RPMI8226 (cell line): ENCODE results near the gene MRPS6.

ENCODE experiments used
- DNase-seq: peaks from one replicate; pipeline ENCODE4 v3.0.0-alpha.2; 2015

MRPS6 gene

DNA sequence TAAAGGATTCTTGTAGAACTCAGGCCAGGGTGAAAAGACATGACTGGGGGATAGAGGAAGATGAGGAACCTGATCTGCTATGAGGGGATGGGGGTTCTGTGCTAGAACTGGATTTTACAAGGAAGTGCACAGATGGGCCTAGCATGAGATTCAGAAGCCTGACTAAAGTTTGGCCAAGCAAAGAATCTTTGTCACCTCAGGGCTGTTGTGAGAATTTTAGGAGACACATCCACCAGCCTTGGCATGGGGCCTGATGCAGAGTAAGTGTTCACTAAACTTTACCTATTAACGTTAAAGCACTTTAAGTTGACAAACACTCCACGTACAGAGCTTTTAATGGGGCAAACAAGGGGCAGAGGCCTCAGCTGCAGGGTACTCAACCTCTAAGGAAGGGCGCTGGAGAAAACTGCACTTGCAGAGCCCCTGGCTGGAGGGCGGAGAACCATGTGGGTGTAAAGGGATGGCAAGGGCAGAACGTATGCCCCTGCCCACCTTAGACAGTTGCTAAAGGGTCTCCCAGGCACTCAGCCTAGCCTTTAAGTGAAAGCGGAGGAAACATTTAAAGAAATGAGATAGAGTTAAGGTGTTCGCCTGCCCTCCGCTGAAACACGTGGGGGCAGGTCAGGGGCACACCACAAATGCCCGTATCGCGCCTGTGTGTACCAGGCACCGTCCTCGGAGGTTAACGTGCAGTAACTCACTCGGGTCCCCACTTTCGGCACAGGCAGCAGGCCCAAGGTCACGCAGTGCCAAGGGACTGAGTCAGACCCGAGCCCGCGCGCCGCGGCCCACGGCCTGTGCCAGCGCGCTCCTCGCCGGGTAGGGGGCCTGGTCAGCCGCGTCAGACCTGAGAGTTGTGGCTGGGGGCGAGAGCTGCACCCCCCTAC lies 990 bp upstream of the MRPS6 start:
- peak; percentile 5 for DNase-seq

DNA sequence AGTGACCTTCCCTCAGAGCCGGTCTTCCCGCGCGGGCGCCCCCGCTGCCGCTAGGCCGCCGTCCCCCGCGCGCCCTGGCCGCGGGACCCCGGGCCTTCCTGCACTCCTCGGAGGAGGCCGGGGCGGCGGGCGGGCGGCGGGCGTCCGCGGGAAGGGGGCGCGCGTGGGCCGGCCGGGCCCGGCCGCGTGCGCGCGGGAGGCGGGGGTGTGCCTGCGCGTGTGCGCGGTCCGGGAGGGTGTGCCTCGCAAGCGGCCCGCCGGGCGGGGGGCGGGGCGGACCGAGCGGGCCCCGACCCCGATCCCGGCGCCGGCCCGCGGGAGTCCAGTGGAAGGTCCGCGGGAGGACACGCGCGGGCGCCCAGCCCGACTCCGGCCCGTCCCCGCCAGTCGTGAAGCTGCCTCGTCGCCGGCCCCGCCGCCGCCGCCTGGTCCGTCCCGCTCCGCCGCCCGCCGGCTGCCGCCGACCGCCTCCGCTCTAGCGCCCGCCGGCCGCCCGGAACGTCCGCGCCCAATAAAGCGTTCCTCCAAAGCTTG lies 438 bp downstream of the MRPS6 start:
- peak; percentile 65 for DNase-seq

DNA sequence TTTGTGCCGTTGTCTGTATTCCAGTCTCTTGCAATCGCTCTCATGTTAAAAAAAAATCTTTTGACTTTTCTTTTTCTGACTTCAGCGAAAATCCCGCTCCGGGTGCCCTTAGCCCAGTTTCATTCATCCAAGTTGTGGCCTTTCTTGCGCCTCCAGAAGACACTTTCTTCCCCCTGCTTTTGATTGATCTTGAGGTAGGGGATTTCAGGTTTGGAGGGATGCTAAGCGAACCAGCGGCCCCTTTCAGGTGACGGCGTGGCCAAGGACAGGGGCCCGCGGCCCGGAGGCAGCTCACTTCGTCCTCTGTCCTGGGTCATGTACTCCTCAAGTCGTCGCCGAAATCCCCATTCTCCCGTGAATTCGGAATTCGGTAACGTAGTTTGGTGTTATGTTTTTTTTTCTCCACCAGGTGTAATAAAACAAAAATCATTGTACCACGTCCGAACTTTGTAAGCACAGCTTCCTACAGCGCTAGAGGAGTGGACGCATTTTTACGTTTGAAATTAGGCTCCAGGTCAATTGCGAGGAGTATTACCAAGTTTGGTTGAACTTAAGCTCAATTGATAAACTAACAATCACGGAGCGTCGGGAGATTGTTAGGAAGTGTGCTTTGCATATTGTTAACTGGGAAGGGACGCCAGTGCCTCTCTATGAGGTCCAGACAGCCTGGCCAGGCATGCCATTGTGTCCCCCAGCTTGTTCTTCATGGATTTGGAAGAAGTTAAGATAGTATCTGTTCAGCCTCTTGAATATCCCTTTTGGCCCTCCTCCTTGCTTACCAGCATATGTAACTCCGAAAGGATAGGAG lies 1.1 kb downstream of the MRPS6 start:
- DNase-seq: peak; percentile 5

DNA sequence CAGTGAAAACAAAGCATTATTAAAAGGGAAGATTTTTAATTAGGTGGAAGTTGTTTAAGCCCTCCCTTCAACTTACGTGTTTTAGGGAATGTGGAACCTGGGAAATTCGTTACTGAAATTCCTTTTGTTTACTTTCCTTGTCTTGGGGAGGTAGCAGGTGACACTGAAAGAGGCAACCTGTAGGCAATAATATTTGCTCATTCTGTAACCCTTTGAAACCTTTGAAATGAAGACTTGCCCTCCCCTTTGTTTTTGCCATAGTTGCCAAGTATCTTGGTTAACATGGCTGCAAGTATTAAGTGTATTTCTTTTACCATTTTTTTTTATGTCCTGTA lies 1.7 kb downstream of the MRPS6 start:
- no peak for DNase-seq

DNA sequence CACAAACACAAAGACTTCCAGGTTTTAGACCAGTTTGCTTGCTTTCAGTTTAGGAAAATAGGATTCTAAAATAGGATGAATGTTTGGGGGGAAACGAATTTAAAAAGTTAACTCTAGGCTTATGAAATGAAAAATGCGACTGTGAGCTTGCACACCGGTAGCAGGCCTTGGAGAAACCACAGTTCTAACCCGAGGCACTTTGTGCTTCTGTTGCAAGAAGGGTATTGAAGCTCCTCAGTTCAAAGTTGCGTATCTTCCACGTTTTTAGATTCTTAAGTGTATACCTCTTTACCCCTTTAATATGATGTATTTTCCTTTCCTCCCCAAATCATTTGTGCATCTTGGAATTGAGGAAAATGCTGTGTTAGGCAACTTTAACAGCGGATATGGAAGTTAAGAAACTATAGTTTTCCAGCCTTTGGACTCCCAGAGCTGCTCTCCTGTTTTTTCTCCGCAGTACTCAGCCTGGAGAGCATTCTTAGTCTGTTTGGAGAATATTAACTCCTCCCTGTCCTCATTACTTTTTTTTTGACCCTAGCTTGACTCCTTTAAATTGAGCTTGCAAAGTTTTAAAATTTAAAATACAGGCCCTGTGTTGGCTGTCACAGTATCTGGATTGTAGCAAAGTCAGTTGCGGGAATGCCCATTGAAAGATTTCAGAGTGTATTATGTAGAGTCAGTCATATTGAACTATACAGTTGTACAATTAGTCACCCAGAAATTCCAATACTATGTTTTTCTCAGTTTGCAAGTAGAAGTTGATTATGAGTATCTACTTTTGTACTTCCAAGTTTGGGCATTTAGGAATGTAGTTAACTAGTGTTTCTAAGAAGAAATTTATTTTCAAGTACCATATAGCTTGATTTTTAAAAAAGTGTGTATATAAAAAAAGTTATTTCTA lies 2.6 kb downstream of the MRPS6 start:
- DNase-seq: no peak

DNA sequence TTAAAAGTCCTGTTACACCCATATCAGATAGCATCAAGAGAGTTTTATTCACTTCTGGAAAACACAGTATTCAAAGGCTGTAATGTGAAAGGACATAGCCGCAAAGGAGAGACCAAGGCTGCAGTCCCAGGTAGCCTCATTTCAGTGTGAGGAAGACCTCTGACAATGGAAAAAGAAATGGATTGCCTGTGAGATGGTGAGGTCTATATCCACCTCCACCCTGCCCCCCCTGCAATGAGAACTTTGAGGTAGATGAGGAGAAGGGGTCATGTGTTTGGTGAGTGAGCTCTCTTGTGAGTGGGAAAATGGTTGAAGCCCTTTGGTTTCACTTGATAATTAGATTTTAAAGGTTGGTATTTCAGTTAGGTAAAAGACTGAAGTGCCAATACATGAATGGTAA lies 3.5 kb downstream of the MRPS6 start:
- no peak for DNase-seq

DNA sequence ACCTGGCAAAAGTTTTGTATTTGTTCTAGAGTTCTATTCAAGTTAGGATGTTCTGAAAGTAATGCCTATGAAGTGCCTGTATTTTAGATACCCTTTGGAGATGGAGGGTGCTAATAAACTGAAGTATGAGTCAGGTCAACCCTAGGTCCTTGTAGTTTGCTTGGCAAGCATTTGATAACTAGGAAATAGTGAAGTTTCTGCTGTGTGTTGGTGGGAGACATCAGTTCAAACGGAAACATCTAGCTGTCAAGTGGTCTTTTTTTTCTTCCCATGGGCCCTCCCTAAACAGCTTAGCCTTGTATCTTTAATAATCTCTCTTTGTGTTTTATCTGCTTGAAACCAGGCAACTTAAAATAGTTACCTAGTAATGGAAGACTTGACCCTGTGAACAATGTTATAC lies 4.5 kb downstream of the MRPS6 start:
- DNase-seq: no peak

DNA sequence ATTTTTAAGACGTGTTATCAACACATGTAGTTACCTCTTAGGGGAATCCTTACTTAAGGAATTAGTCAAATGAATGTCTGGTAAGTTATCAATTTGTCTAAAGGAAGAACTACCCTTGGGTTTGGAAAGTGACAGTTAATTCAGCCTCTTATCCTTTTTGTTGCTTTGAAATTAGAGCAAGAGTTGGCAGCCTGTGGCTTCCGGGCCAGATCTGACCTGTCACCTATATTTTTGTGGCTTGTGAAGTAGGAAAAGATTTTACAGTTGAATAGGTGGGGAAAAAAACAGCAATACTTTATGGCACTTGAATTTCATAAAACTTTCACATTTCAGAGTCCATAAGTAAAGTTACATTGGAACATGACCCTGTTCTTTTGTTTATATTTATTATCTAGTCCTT lies 5.5 kb downstream of the MRPS6 start:
- DNase-seq: no peak

DNA sequence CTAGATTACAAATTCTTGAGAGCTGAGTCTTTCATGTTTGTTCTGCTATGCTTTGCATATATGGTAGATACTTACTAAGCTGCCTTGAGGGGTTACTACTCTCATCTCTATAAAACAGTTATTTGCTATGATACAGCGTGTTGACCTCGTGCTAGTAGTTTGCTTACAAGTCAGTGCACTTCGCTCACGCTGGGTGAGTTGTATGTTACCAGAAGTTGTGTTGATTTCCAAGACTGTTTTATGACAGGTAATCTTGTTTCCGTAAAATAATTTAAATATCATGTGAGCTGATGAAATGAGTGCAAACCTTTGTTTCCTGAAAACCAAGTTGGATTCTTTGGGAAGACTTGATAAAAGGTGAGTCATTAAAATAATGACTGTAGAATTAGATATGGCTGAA lies 7.3 kb downstream of the MRPS6 start:
- no peak for DNase-seq

DNA sequence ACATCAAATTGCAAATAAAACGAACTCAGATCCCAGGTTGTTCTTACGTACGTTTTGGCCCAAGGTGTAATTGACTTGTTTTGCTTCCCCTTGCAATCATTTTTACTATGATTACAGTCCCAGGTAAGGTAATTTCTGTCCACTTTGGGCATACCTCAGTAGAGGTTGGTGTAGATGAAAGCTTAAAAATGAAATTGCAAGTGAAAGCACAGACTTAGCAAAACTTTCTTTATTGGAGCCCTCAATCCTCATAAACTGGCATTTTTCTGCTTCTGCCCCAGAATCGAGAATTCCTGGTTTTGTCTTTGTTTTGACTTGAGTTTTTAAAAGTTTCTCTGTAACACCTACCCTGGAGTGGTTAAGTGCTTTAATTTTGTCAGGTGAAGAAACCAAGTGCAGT lies 9.4 kb downstream of the MRPS6 start:
- no peak for DNase-seq

DNA sequence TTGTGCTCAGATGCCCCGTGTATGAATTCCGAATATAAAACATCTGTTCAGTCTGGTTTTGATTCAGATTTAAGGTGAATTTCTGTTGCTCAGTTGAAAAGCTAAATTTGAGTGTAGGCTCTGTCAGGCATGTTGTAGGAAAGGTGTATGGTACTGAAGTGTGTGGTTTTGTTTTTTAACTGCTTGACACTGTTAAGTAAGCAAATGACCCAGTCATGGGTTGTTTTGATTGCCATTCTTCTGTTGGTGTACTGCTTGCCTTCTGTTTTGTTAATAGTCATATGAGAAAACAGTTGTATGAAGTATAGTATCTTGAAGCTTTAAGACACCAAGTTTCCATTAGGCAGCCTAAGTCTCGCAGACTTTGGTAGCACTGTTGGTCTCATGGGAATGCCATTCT lies 10.0 kb downstream of the MRPS6 start:
- DNase-seq: no peak

DNA sequence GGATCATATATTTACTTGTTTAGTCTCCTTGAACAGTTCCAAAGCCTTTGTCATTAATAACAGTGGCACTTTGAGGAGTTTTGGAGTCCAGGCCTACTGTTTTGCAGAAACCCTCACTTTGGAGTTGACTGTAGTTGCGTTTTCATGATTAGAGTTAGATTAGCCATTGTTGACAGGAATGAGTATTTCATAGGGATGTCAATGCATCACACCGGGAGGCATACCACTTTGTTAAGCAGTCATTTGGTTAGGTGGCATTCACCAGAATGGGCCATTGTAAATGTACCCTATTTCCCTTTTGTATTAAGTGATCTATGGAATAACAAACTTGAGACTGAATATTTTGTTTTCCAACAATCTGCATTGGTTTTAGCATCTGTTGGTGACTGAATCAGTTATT lies 11.8 kb downstream of the MRPS6 start:
- no peak for DNase-seq

DNA sequence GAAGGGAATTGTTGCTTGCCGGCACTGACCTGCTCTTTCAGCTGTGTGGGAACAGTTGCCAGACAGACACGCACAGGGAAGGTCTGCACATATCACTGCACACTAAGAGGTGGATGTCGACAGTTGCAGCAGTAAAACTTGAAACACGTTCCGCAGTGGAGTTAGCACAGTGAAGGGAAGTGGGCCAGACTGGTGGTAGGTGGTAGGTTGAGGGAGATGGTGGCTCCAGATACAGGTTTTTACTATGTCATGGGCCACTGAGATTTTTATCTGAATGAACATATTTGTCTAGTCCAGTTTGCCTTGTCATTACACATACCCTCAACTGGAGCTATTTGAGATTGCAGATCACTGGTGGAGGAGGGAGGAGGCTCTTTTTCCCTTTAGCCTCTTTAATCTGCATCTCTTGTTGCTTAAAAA lies 13.5 kb downstream of the MRPS6 start:
- no peak for DNase-seq

DNA sequence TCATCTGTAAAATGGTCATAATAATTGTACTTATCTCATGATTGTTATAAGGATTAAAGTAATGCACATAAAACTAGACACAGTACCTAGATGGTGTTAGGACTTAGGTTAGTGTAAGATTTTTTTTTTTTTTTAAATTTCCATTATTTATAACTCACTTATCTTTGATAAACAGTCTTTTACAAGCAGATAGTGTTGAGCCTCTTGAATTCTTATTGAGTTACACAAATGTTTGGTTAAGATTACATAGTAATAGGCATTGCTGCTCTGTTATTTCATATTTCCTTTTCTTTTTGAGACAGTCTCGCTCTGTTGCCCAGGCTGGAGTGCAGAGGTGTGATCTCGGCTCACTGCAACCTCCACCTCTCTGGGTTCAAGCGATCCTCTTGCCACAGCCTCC lies 15.4 kb downstream of the MRPS6 start:
- no peak for DNase-seq

DNA sequence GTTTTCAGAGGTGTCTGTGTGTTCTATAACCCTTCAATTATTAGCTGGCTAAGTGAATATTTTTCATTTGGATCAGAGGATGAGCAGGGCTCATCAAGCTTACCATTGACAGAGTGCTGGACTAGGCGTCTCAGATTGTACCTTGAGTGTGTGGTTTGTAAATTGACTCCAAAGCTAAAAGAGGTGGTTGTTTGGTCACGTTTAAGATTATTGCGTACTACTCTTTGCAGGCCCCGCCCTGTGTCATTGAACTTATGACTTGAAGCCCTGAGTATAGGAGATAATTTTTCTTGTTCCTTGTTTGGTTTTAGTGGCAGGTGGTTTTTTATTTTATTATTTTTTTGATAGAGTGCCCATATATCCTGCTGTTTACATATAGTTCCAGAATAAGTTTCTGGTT lies 17.7 kb downstream of the MRPS6 start:
- DNase-seq: no peak

DNA sequence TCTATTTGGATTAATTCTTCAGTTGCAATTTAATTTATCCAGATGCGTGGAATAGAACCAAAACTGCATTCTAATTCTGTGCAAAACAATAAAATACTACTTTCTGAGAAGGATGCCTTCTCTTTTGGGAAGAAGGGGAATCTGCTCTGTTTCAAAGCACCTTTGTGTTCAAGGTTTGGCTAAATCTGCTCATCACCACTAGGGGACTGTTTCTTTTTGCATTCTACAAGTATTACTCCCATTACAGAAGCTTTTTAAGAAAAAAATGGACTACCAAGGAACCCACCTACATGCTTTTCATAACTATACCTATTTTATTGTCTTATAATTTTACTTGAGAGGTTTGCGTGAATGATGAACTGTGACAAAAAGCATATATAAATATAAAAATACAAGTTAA lies 18.2 kb downstream of the MRPS6 start:
- DNase-seq: peak; percentile 10

DNA sequence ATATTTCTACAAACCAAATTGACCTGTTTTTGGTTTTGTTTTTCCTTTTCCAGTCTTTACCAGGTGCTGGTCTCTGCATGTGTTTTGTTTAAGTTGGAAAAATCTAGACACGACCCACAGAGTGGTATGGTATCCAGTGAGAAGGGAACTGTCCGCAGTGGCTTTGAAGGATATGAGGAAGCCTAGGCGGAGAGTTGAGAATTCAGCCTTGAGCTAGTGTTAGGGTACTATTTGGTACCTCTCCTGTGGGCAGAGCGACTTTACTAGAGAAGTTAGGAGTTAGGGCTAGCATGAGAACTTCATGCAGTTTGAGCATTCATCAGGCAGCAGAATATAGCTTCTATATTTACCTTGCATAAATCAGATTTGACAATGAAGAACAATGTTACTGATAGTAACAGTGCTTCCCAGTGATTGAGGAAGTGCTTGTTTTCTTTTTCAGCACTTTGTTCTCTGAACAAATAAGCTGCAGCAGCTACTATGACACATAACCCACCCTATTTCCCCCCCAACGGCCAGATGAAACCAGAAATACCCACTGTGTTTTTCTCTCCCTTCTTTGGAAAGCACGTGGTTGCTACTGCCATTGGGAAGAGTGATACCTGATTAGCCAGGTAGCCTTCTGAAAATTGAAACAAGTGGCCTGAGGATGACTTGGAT lies 19.0 kb downstream of the MRPS6 start:
- DNase-seq: peak; percentile 15

DNA sequence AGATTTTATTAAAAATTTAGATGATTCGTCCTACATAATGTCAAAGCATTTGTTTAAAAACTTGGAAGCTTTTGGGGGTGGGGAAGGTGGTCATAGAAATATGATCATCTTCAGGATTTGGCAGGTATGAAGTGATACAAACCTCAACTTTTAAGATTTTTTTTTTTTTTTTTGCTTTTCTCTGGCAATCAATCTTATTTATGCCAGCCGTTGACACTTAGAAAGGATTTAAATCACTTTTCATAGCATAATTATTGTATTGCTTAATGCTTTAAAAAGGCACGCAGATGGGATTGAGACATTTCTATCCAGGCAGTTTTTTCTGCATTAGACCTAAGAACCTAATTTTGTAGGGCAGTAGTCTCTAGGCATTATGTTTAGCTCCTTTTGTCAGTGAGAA lies 19.7 kb downstream of the MRPS6 start:
- DNase-seq: no peak

DNA sequence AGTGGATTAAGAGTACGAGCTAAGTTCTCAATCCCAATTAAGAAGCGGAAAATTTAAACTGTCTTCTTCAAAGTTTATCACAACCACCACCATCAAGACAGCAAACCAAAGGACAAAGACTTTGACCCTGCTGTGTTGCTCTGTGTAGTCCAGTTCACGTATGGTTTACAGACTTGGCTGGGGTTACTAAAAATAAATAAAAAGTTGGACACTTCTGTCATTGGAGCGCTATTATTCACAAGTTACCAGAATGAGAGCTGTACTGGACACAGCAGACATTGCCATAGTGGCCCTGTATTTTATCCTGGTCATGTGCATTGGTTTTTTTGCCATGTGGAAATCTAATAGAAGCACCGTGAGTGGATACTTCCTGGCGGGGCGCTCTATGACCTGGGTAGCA lies 21.6 kb downstream of the MRPS6 start:
- no peak for DNase-seq

DNA sequence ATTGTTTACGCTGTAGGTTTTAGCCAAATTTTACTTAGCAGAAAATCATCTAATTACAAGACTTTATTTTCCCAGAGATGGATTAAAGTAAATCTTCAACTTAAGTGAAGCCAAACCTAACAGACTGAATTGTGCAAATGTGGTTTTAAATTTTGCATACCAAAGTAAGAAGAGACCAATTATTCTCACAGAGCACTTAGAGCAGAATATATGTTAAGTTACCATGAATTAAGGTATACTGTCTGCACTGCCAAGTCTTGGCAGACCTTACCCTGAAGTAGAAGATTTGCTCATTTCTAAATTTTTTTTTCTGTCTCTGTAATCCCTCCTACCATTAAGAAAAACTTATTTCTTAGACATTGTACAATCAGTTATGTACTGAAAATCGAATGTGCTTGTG lies 24.1 kb downstream of the MRPS6 start:
- no peak for DNase-seq

DNA sequence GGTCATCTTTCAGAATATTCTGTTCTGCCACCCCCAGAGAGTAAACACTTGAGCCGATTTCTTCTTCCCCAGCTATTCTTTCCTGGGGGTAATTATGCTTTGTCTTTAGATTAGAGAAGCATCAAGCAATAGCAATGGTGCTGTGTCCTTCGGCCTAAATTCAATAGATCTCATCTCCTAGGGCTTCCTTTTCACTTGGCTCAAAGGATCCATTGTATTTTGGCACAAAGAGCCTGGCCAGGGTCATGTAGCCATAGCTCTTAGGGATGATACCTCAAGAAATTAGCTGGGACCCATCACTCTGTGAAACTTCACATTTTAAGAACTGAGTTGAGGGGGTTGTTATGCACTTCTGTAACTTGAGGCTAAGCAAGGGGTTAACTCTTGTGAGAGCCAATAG lies 27.0 kb downstream of the MRPS6 start:
- DNase-seq: no peak

DNA sequence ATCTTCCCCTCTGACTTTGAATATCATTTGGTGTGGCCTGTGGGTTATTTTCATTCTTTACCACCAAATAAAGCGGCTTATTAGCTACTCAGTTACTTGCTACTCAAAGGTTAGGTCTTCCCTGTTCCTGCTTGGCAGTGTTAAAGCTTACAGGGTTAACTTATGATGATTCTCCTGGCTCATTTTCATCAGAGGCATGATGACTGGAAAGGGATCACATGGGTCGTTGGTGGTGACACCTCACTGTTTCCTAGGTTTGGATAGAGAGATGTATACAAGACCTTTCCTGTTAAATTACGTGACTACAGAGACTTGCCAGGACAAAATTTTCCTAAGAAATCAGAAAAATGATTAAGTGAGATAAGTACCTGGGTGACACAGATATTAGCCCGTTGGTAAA lies 27.4 kb downstream of the MRPS6 start:
- no peak for DNase-seq
